ENCODE data around the gene ATXN7L2.

- TF ChIP-seq CTCF (IDR thresholded peaks at IDR 0.05), result no peak
- no peak for TF ChIP-seq ZFX (IDR thresholded peaks at IDR 0.05; ENCODE audit: borderline replicate concordance)
These were observed 9.0 kb upstream of the ATXN7L2 start for GRCh38 chr1:109474697-109475096.

Measured in 22Rv1 (cell line).